Body of pancreas (tissue), 4 donors: ENCODE measurements around the gene RBM7.

Source experiments
- CTCF ChIP-seq, 7 experiments: fragments of 450-650 bp in 4 of 7; fragments of 200-600 bp in 3 of 7; sonication (generic) in 3 of 7; IDR thresholded peaks; one replicate each; pipeline ENCODE4 v1.5.1; 2016 to 2019; ENCODE audit warnings: antibody characterized with exemption in 7 of 7
- POLR2A ChIP-seq, 3 donors: fragments of 450-650 bp; IDR thresholded peaks; one replicate each; pipeline ENCODE4 v1.6.1; 2016; ENCODE audit warnings: antibody characterized with exemption in 3 of 3, mild to moderate bottlenecking in 2 of 3

DNA sequence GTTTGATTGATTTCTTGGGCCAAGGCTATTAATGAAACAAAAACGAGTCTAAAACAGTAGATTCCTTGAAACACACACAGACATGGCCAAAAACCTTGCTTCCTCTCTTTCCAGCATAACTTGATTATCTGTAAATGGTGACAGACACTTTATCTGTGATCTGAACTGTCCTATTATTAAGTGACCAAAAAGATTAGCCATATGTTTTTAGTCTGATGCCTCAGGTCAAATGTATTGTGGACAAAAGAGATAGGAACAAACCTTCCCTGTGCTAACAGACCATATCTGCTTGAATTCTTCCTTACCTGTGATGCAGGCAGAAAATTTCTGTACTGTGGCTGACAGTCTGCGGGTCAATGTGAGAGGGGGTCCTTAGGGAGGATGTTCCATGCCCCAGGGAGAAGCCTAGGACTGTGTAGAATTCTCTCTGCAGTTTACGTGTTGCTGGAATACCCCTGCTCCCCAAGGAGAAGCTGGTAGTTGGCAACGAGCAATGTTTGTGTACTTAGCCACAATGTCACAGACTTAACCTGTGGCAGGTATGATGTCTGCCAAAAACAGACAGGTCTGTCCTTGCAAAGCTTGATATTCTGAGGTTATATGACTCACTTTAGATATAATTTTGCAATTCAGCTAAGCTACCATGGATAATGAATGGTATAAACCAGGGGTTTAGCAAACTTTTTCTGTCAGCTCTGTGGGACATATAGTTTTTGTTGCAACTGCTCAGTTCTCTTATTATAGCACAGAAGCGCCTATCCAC lies 31.4 kb upstream of the RBM7 start:
- TF ChIP-seq CTCF (IDR thresholded peaks at IDR 0.05) (no peak), POLR2A (IDR thresholded peaks at IDR 0.05) (no peak)
